ENCODE measurements around the gene ZBED5.

DNA sequence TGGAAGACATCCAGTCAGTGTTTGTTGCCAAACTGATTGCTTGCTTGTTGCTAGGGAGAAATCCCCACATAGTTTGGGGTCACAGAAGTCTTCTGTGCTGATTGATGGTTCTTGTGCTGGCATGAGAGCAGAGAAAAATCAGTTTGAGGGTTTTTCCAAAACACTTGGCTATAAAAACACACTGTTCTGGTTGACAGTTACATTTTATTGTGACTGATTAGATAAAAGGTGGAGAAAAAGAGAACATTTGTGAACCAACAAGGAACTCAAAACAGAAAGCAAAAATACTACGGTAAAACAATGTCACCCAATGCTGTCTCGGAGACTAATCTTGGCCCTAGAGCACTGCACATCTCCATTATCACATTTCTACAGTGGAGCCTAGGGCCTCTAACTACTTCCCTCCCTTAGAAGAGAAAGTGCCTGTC, 34.7 kb downstream of the ZBED5 start:
- TF ChIP-seq, protein P1, sequence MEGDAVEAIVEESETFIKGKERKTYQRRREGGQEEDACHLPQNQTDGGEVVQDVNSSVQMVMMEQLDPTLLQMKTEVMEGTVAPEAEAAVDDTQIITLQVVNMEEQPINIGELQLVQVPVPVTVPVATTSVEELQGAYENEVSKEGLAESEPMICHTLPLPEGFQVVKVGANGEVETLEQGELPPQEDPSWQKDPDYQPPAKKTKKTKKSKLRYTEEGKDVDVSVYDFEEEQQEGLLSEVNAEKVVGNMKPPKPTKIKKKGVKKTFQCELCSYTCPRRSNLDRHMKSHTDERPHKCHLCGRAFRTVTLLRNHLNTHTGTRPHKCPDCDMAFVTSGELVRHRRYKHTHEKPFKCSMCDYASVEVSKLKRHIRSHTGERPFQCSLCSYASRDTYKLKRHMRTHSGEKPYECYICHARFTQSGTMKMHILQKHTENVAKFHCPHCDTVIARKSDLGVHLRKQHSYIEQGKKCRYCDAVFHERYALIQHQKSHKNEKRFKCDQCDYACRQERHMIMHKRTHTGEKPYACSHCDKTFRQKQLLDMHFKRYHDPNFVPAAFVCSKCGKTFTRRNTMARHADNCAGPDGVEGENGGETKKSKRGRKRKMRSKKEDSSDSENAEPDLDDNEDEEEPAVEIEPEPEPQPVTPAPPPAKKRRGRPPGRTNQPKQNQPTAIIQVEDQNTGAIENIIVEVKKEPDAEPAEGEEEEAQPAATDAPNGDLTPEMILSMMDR (IDR thresholded peaks at IDR 0.05; ENCODE audit: low read depth, low read length, missing input control), result no peak
- no peak for TF ChIP-seq YY1 (IDR thresholded peaks at IDR 0.05)
- TF ChIP-seq, protein P2, sequence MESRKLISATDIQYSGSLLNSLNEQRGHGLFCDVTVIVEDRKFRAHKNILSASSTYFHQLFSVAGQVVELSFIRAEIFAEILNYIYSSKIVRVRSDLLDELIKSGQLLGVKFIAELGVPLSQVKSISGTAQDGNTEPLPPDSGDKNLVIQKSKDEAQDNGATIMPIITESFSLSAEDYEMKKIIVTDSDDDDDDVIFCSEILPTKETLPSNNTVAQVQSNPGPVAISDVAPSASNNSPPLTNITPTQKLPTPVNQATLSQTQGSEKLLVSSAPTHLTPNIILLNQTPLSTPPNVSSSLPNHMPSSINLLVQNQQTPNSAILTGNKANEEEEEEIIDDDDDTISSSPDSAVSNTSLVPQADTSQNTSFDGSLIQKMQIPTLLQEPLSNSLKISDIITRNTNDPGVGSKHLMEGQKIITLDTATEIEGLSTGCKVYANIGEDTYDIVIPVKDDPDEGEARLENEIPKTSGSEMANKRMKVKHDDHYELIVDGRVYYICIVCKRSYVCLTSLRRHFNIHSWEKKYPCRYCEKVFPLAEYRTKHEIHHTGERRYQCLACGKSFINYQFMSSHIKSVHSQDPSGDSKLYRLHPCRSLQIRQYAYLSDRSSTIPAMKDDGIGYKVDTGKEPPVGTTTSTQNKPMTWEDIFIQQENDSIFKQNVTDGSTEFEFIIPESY (IDR thresholded peaks at IDR 0.05), result no peak
